ENCODE results near the gene MYLK.

MYLK gene

GRCh38 chr3:123635717-123636116 is 248.4 kb downstream of the MYLK start:
- no peak overlapping the region for H3K9ac ChIP-seq (ENCODE audit: low read length)
- no peak overlapping the region for H3K4me3 ChIP-seq (ENCODE audit: low read length)
- H3K9me3 ChIP-seq (ENCODE audit: control insufficient read depth, low read length), result no peaks in the 10 kb centered on the region
- peaks cover 10% of the 10 kb centered on the region for H3K4me1 ChIP-seq (ENCODE audit: control insufficient read depth, insufficient read depth, low read length)
- H3K36me3 ChIP-seq (ENCODE audit: control insufficient read depth, insufficient read depth, low read length), result no peaks in the 10 kb centered on the region
- H3K27me3 ChIP-seq (ENCODE audit: control insufficient read depth, insufficient read depth, low read length), result no peaks in the 10 kb centered on the region

- no peaks in the 10 kb centered on the region for H3K9me3 ChIP-seq (ENCODE audit: control insufficient read depth, low read length)
- no peaks in the 10 kb centered on the region for H3K27me3 ChIP-seq (ENCODE audit: control insufficient read depth, insufficient read depth, low read length)
- peaks cover 10% of the 10 kb centered on the region for H3K4me1 ChIP-seq (ENCODE audit: control insufficient read depth, insufficient read depth, low read length)
- no peak overlapping the region for H3K4me3 ChIP-seq (ENCODE audit: low read length)
- H3K9ac ChIP-seq (ENCODE audit: low read length), result no peak overlapping the region
- no peaks in the 10 kb centered on the region for H3K36me3 ChIP-seq (ENCODE audit: control insufficient read depth, insufficient read depth, low read length)
These were observed 248.9 kb downstream of the MYLK start for GRCh38 chr3:123635217-123635616.

GRCh38 chr3:123634149-123635051 is 249.7 kb downstream of the MYLK start:
- H3K9me3 ChIP-seq (ENCODE audit: control insufficient read depth, low read length), result no peaks in the 10 kb centered on the region
- no peak overlapping the region for H3K4me3 ChIP-seq (ENCODE audit: low read length)
- H3K9ac ChIP-seq (ENCODE audit: low read length), result no peak overlapping the region
- no peaks in the 10 kb centered on the region for H3K27me3 ChIP-seq (ENCODE audit: control insufficient read depth, insufficient read depth, low read length)
- peaks cover 10% of the 10 kb centered on the region for H3K4me1 ChIP-seq (ENCODE audit: control insufficient read depth, insufficient read depth, low read length)
- H3K36me3 ChIP-seq (ENCODE audit: control insufficient read depth, insufficient read depth, low read length), result no peaks in the 10 kb centered on the region

GRCh38 chr3:123633530-123633929 is 250.6 kb downstream of the MYLK start:
- no peak overlapping the region for H3K4me3 ChIP-seq (ENCODE audit: low read length)
- peaks cover 16% of the 10 kb centered on the region for H3K4me1 ChIP-seq (ENCODE audit: control insufficient read depth, insufficient read depth, low read length)
- H3K9me3 ChIP-seq (ENCODE audit: control insufficient read depth, low read length), result no peaks in the 10 kb centered on the region
- no peaks in the 10 kb centered on the region for H3K36me3 ChIP-seq (ENCODE audit: control insufficient read depth, insufficient read depth, low read length)
- H3K9ac ChIP-seq (ENCODE audit: low read length), result no peak overlapping the region
- H3K27me3 ChIP-seq (ENCODE audit: control insufficient read depth, insufficient read depth, low read length), result no peaks in the 10 kb centered on the region

- H3K36me3 ChIP-seq (ENCODE audit: control insufficient read depth, insufficient read depth, low read length), result no peaks in the 10 kb centered on the region
- no peak overlapping the region for H3K4me3 ChIP-seq (ENCODE audit: low read length)
- no peaks in the 10 kb centered on the region for H3K9me3 ChIP-seq (ENCODE audit: control insufficient read depth, low read length)
- H3K9ac ChIP-seq (ENCODE audit: low read length), result no peak overlapping the region
- H3K4me1 ChIP-seq (ENCODE audit: control insufficient read depth, insufficient read depth, low read length), result peaks cover 18% of the 10 kb centered on the region
- no peaks in the 10 kb centered on the region for H3K27me3 ChIP-seq (ENCODE audit: control insufficient read depth, insufficient read depth, low read length)
These were observed 251.9 kb downstream of the MYLK start for GRCh38 chr3:123632161-123632655.

- H3K4me3 ChIP-seq (ENCODE audit: low read length), result no peak overlapping the region
- H3K36me3 ChIP-seq (ENCODE audit: control insufficient read depth, insufficient read depth, low read length), result no peaks in the 10 kb centered on the region
- H3K4me1 ChIP-seq (ENCODE audit: control insufficient read depth, insufficient read depth, low read length), result peaks cover 18% of the 10 kb centered on the region
- no peak overlapping the region for H3K9ac ChIP-seq (ENCODE audit: low read length)
- no peaks in the 10 kb centered on the region for H3K9me3 ChIP-seq (ENCODE audit: control insufficient read depth, low read length)
- H3K27me3 ChIP-seq (ENCODE audit: control insufficient read depth, insufficient read depth, low read length), result no peaks in the 10 kb centered on the region
These were observed 254.4 kb downstream of the MYLK start for GRCh38 chr3:123629747-123630047.

GRCh38 chr3:123628996-123629746 is 255.0 kb downstream of the MYLK start:
- Histone ChIP-seq H3K4me3 (ENCODE audit: low read length) (no peak overlapping the region), H3K36me3 (ENCODE audit: control insufficient read depth, insufficient read depth, low read length) (no peaks in the 10 kb centered on the region), H3K4me1 (ENCODE audit: control insufficient read depth, insufficient read depth, low read length) (peaks cover 18% of the 10 kb centered on the region), H3K9me3 (ENCODE audit: control insufficient read depth, low read length) (no peaks in the 10 kb centered on the region), H3K27me3 (ENCODE audit: control insufficient read depth, insufficient read depth, low read length) (no peaks in the 10 kb centered on the region), H3K9ac (ENCODE audit: low read length) (no peak overlapping the region)

GRCh38 chr3:123627673-123628670 is 256.2 kb downstream of the MYLK start:
- Histone ChIP-seq H3K4me1 (ENCODE audit: control insufficient read depth, insufficient read depth, low read length) (peaks cover 18% of the 10 kb centered on the region), H3K27me3 (ENCODE audit: control insufficient read depth, insufficient read depth, low read length) (no peaks in the 10 kb centered on the region), H3K36me3 (ENCODE audit: control insufficient read depth, insufficient read depth, low read length) (no peaks in the 10 kb centered on the region), H3K9ac (ENCODE audit: low read length) (no peak overlapping the region), H3K9me3 (ENCODE audit: control insufficient read depth, low read length) (no peaks in the 10 kb centered on the region), H3K4me3 (ENCODE audit: low read length) (no peak overlapping the region)

- Histone ChIP-seq H3K9me3 (ENCODE audit: control insufficient read depth, low read length) (no peaks in the 10 kb centered on the region), H3K4me3 (ENCODE audit: low read length) (no peak overlapping the region), H3K4me1 (ENCODE audit: control insufficient read depth, insufficient read depth, low read length) (peaks cover 8% of the 10 kb centered on the region), H3K9ac (ENCODE audit: low read length) (no peak overlapping the region), H3K36me3 (ENCODE audit: control insufficient read depth, insufficient read depth, low read length) (no peaks in the 10 kb centered on the region), H3K27me3 (ENCODE audit: control insufficient read depth, insufficient read depth, low read length) (no peaks in the 10 kb centered on the region)
These were observed 257.3 kb downstream of the MYLK start for GRCh38 chr3:123626881-123627280.

- no peaks in the 10 kb centered on the region for H3K9me3 ChIP-seq (ENCODE audit: control insufficient read depth, low read length)
- no peak overlapping the region for H3K4me3 ChIP-seq (ENCODE audit: low read length)
- peaks cover 8% of the 10 kb centered on the region for H3K4me1 ChIP-seq (ENCODE audit: control insufficient read depth, insufficient read depth, low read length)
- H3K9ac ChIP-seq (ENCODE audit: low read length), result no peak overlapping the region
- H3K36me3 ChIP-seq (ENCODE audit: control insufficient read depth, insufficient read depth, low read length), result no peaks in the 10 kb centered on the region
- no peaks in the 10 kb centered on the region for H3K27me3 ChIP-seq (ENCODE audit: control insufficient read depth, insufficient read depth, low read length)
These were observed 259.8 kb downstream of the MYLK start for GRCh38 chr3:123624302-123624701.

- no peak overlapping the region for H3K4me3 ChIP-seq (ENCODE audit: low read length)
- no peak overlapping the region for H3K9ac ChIP-seq (ENCODE audit: low read length)
- no peaks in the 10 kb centered on the region for H3K9me3 ChIP-seq (ENCODE audit: control insufficient read depth, low read length)
- H3K4me1 ChIP-seq (ENCODE audit: control insufficient read depth, insufficient read depth, low read length), result peaks cover 6% of the 10 kb centered on the region
- no peaks in the 10 kb centered on the region for H3K27me3 ChIP-seq (ENCODE audit: control insufficient read depth, insufficient read depth, low read length)
- H3K36me3 ChIP-seq (ENCODE audit: control insufficient read depth, insufficient read depth, low read length), result no peaks in the 10 kb centered on the region
These were observed 260.7 kb downstream of the MYLK start for GRCh38 chr3:123623346-123623880.
